NCI-H2171 treated with DMSO at 0.1 percent for 48 hours (cell line): ENCODE measurements around the gene OR10W1.

Experiments used
- DNase-seq: peaks from one replicate; lab custom pipeline; 2025; lab: John Stamatoyannopoulos, UW

Gene OR10W1

GRCh38 chr11:58268142-58268541 is at the start of gene OR10W1:
Gene OR10W1 (minus strand): TSS chr11:58268260. CDS start chr11:58267858, 402 bp downstream.
- DNase-seq, result no peak

- DNase-seq, result no peak
These were observed 48.1 kb upstream of the OR10W1 start for GRCh38 chr11:58316142-58316541.

- no peak for DNase-seq
These were observed 33.5 kb upstream of the OR10W1 start for GRCh38 chr11:58301576-58301975.

- DNase-seq, result no peak
These were observed 24.0 kb upstream of the OR10W1 start for GRCh38 chr11:58292017-58292416.

GRCh38 chr11:58289266-58289665 is 21.2 kb upstream of the OR10W1 start:
- no peak for DNase-seq

- DNase-seq, result no peak
These were observed 18.2 kb upstream of the OR10W1 start for GRCh38 chr11:58286249-58286648.

GRCh38 chr11:58285483-58286040 is 17.5 kb upstream of the OR10W1 start:
- DNase-seq, result no peak

GRCh38 chr11:58276151-58276550 is 8.1 kb upstream of the OR10W1 start:
- no peak for DNase-seq

GRCh38 chr11:58275002-58275401 is 6.9 kb upstream of the OR10W1 start:
- no peak for DNase-seq

GRCh38 chr11:58259983-58260382 is 8.1 kb downstream of the OR10W1 start:
- DNase-seq, result no peak

GRCh38 chr11:58254936-58255335 is 13.1 kb downstream of the OR10W1 start:
- no peak for DNase-seq

- DNase-seq, result no peak
These were observed 24.1 kb downstream of the OR10W1 start for GRCh38 chr11:58243954-58244353.

- no peak for DNase-seq
These were observed 40.0 kb downstream of the OR10W1 start for GRCh38 chr11:58227956-58228615.

GRCh38 chr11:58222721-58223120 is 45.3 kb downstream of the OR10W1 start:
- DNase-seq, result no peak
